Endothelial cell (in vitro differentiated cells): ENCODE measurements around the gene MOV10L1. TPM values are rescaled to one million over a fixed set of nuclear protein-coding genes. Genes with fewer than 3 reads are reported as not detected.
A peak's percentile ranks its signal among the peaks of the same experiment; 100 is the strongest.

Experiments used
- DNase-seq: peaks from one replicate; pipeline ENCODE4 v3.0.0; 2021; ENCODE audit warnings: low spot score
- H3K27ac Mint-ChIP-seq: one replicate; pipeline ENCODE4 v1.8.0; 2021; ENCODE audit warnings: mixed read lengths, inconsistent platforms; ENCODE audit not compliant: unreplicated experiment
- H3K27me3 Mint-ChIP-seq: one replicate; pipeline ENCODE4 v1.8.0; 2021; ENCODE audit warnings: mild to moderate bottlenecking, moderate library complexity, mixed read lengths, inconsistent platforms; ENCODE audit not compliant: unreplicated experiment
- H3K36me3 Mint-ChIP-seq: one replicate; pipeline ENCODE4 v1.8.0; 2021; ENCODE audit warnings: mild to moderate bottlenecking, low read depth, mixed read lengths, inconsistent platforms; ENCODE audit not compliant: unreplicated experiment
- H3K4me1 Mint-ChIP-seq: one replicate; pipeline ENCODE4 v1.8.0; 2021; ENCODE audit warnings: mild to moderate bottlenecking, mixed read lengths, inconsistent platforms; ENCODE audit not compliant: unreplicated experiment
- H3K4me3 Mint-ChIP-seq: one replicate; pipeline ENCODE4 v1.8.0; 2021; ENCODE audit warnings: mild to moderate bottlenecking, mixed read lengths, inconsistent platforms; ENCODE audit not compliant: unreplicated experiment
- H3K9me3 Mint-ChIP-seq: one replicate; pipeline ENCODE4 v1.8.0; 2021; ENCODE audit warnings: mixed read lengths, inconsistent platforms; ENCODE audit not compliant: unreplicated experiment
- CTCF ChIP-seq: fragments of 200-600 bp; sonication (generic); IDR thresholded peaks from one replicate; pipeline ENCODE4 v1.5.0; 2021; ENCODE audit warnings: antibody characterized with exemption; ENCODE audit not compliant: unreplicated experiment
- total RNA-seq: library from RNA; stranded (reverse); fragmentation: NEBNext Ultra II Directional; extraction: Animal tissue kit (Norgen Biotek cat#: 25700); gene quantifications from one replicate; pipeline ENCODE4 v1.2.1, GENCODE V29; 2021; ENCODE audit not compliant: unreplicated experiment

Gene MOV10L1
- total RNA-seq, 1 donor from 2014 or later, result not detected

- H3K9me3 Mint-ChIP-seq, result no peaks in the 10 kb centered on the region
- DNase-seq, result no peak
- peak overlapping the region; percentile 92 for H3K4me3 Mint-ChIP-seq
- H3K36me3 Mint-ChIP-seq, result peaks cover 3% of the 10 kb centered on the region
- peaks cover 3% of the 10 kb centered on the region for H3K4me1 Mint-ChIP-seq
- peaks cover 8% of the 10 kb centered on the region for H3K27me3 Mint-ChIP-seq
- no peak for TF ChIP-seq CTCF
- H3K27ac Mint-ChIP-seq, result no peak overlapping the region
Observed at GRCh38 chr22:50186761-50187523, 97.1 kb downstream of the MOV10L1 start.

- H3K4me1 Mint-ChIP-seq, result peaks cover 3% of the 10 kb centered on the region
- no peak overlapping the region for H3K27ac Mint-ChIP-seq
- TF ChIP-seq CTCF, result no peak
- no peaks in the 10 kb centered on the region for H3K9me3 Mint-ChIP-seq
- H3K36me3 Mint-ChIP-seq, result peaks cover 3% of the 10 kb centered on the region
- peaks cover 10% of the 10 kb centered on the region for H3K27me3 Mint-ChIP-seq
- no peak overlapping the region for H3K4me3 Mint-ChIP-seq
- DNase-seq, result no peak
Observed at GRCh38 chr22:50188356-50188755, 98.5 kb downstream of the MOV10L1 start.

- H3K27me3 Mint-ChIP-seq, result peaks cover 10% of the 10 kb centered on the region
Observed at GRCh38 chr22:50189184-50189848, 99.5 kb downstream of the MOV10L1 start.

GRCh38 chr22:50189849-50190181 is 100.0 kb downstream of the MOV10L1 start:
- Mint-ChIP-seq H3K36me3 (peaks cover 3% of the 10 kb centered on the region), H3K9me3 (no peaks in the 10 kb centered on the region), H3K4me3 (peak overlapping the region; percentile 59), H3K27me3 (peaks cover 10% of the 10 kb centered on the region), H3K4me1 (peaks cover 3% of the 10 kb centered on the region), H3K27ac (no peak overlapping the region)
- DNase-seq, result no peak
- TF ChIP-seq CTCF, result no peak

More at GRCh38 chr22:50189184-50189848, 99.5 kb downstream of the MOV10L1 start:
- Mint-ChIP-seq H3K4me1 (peaks cover 3% of the 10 kb centered on the region), H3K9me3 (no peaks in the 10 kb centered on the region), H3K4me3 (no peak overlapping the region), H3K36me3 (peaks cover 3% of the 10 kb centered on the region), H3K27ac (no peak overlapping the region)
- TF ChIP-seq CTCF, result no peak
- no peak for DNase-seq
